Femur (tissue), 1 donor: ENCODE data around the gene ANKDD1B.

Experiments
- DNase-seq: peaks from one replicate; pipeline ENCODE4 v3.0.0-alpha.2; 2017

ANKDD1B gene

GRCh38 chr5:75710637-75711036 is 99.4 kb downstream of the ANKDD1B start:
- DNase-seq: no peak

GRCh38 chr5:75711151-75711550 is 99.9 kb downstream of the ANKDD1B start:
- no peak for DNase-seq

GRCh38 chr5:75712091-75712490 is 100.8 kb downstream of the ANKDD1B start:
- DNase-seq: no peak

- DNase-seq: peak; percentile 20
These were observed 105.4 kb downstream of the ANKDD1B start for GRCh38 chr5:75716715-75717081.

- peak; percentile 97 for DNase-seq
These were observed 106.0 kb downstream of the ANKDD1B start, which contains the start of gene POC5 for GRCh38 chr5:75717082-75717922. POC5 (minus strand) TSS chr5:75717437; CDS start chr5:75712937, 4,500 bp downstream.

- no peak for DNase-seq
These were observed 109.6 kb downstream of the ANKDD1B start for GRCh38 chr5:75720882-75721281.
